Measurements from ENCODE around the gene IARS1.

DNA sequence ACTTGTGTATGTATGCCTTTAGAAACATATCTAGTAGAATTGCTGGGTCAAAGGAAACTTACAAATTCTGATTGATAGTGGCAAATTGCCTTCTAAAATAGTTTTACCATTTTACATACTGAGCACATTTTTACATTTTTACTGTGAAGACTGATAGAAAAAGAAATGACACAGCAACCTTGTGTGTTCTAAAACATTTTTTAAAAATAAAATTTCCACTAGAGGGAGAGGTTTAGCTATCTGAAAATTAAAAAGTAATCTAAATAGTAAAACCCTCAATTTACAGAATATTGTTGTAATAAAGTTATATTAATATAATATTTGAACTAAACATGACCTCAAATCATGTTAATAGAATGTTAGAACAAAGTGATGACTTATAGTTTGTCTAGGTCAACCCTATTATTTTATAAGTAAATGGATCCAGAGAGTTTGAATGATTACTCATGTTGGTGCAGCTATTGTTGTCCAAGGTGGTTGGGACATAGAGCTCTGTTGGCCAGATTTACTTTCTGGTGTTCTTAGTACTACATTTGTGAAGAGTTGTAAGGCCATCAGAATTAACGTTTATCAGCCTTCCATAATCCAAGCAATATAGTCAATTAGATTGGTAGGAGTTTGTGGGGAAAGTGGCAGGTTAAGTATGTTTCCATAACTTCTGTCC is 49.5 kb upstream of the IARS1 start:
- TF ChIP-seq, protein P1, sequence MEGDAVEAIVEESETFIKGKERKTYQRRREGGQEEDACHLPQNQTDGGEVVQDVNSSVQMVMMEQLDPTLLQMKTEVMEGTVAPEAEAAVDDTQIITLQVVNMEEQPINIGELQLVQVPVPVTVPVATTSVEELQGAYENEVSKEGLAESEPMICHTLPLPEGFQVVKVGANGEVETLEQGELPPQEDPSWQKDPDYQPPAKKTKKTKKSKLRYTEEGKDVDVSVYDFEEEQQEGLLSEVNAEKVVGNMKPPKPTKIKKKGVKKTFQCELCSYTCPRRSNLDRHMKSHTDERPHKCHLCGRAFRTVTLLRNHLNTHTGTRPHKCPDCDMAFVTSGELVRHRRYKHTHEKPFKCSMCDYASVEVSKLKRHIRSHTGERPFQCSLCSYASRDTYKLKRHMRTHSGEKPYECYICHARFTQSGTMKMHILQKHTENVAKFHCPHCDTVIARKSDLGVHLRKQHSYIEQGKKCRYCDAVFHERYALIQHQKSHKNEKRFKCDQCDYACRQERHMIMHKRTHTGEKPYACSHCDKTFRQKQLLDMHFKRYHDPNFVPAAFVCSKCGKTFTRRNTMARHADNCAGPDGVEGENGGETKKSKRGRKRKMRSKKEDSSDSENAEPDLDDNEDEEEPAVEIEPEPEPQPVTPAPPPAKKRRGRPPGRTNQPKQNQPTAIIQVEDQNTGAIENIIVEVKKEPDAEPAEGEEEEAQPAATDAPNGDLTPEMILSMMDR (IDR thresholded peaks at IDR 0.05) = no peak
- TF ChIP-seq ESRRA (CRISPR knock-in tag; IDR thresholded peaks at IDR 0.05; ENCODE audit: borderline replicate concordance) = no peak
- TF ChIP-seq, protein P2, sequence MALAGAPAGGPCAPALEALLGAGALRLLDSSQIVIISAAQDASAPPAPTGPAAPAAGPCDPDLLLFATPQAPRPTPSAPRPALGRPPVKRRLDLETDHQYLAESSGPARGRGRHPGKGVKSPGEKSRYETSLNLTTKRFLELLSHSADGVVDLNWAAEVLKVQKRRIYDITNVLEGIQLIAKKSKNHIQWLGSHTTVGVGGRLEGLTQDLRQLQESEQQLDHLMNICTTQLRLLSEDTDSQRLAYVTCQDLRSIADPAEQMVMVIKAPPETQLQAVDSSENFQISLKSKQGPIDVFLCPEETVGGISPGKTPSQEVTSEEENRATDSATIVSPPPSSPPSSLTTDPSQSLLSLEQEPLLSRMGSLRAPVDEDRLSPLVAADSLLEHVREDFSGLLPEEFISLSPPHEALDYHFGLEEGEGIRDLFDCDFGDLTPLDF (CRISPR knock-in tag; IDR thresholded peaks at IDR 0.05) = no peak
- TF ChIP-seq, protein P3, sequence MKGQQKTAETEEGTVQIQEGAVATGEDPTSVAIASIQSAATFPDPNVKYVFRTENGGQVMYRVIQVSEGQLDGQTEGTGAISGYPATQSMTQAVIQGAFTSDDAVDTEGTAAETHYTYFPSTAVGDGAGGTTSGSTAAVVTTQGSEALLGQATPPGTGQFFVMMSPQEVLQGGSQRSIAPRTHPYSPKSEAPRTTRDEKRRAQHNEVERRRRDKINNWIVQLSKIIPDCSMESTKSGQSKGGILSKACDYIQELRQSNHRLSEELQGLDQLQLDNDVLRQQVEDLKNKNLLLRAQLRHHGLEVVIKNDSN (CRISPR knock-in tag; IDR thresholded peaks at IDR 0.05) = no peak
- no peak for TF ChIP-seq ATF1 (CRISPR knock-in tag; IDR thresholded peaks at IDR 0.05)
- TF ChIP-seq RELA (CRISPR knock-in tag; IDR thresholded peaks at IDR 0.05; ENCODE audit: borderline replicate concordance) = no peak
- no peak for TF ChIP-seq ZNF138 (CRISPR knock-in tag; conservative IDR thresholded peaks at IDR 0.05)

Data from WTC11 (cell line).